Upper lobe of left lung (tissue), 6 donors: Measurements from ENCODE around the gene DDR2. TPM values are rescaled to one million over a fixed set of nuclear protein-coding genes. Genes with fewer than 3 reads are reported as not detected.
A peak's percentile ranks its signal among the peaks of the same experiment; 100 is the strongest.

Experiments used
- ATAC-seq, 2 donors: fragments of 200-7000 bp; cut with Tn5 transposase; one replicate each; pipeline ENCODE4 v1.9.1; 2022; ENCODE audit warnings: mild to moderate bottlenecking in 2 of 2, moderate library complexity in 2 of 2; ENCODE audit not compliant: low FRiP score in 2 of 2
- DNase-seq, 2 donors: peaks; one replicate each; pipeline ENCODE4 v3.0.0-alpha.2; 2019 to 2020
- H3K27ac ChIP-seq, 4 donors: fragments of 200-600 bp; sonication (generic); one replicate each; pipeline ENCODE4 v1.5.1; 2016 to 2019
- H3K27me3 ChIP-seq, 4 donors: fragments of 200-600 bp; sonication (generic); one replicate each; pipeline ENCODE4 v1.5.1; 2017 to 2019
- H3K36me3 ChIP-seq, 4 donors: fragments of 200-600 bp; sonication (generic); one replicate each; pipeline ENCODE4 v1.5.1; 2016 to 2019
- H3K4me1 ChIP-seq, 4 donors: fragments of 200-600 bp; sonication (generic); one replicate each; pipeline ENCODE4 v1.5.1; 2018 to 2019
- H3K4me3 ChIP-seq, 4 donors: fragments of 200-600 bp; sonication (generic); one replicate each; pipeline ENCODE4 v1.5.1; 2017 to 2019; ENCODE audit warnings: mild to moderate bottlenecking in 2 of 4, moderate library complexity in 1 of 4
- H3K9me3 ChIP-seq, 4 donors: fragments of 200-600 bp; sonication (generic); one replicate each; pipeline ENCODE4 v1.5.1; 2018 to 2019
- CTCF ChIP-seq, 6 experiments: fragments of 450-650 bp in 4 of 6; fragments of 200-600 bp in 2 of 6; sonication (generic) in 2 of 6; IDR thresholded peaks; one replicate each; pipeline ENCODE4 v1.5.1; 2016 to 2019; ENCODE audit warnings: antibody characterized with exemption in 6 of 6
- EP300 ChIP-seq, 4 donors: sonication (generic); formaldehyde crosslinking; IDR thresholded peaks; one replicate each; pipeline ENCODE4 v1.5.1; 2017; ENCODE audit warnings: antibody characterized with exemption in 4 of 4, control low read depth in 2 of 4
- POLR2A ChIP-seq, 4 donors: fragments of 450-650 bp; IDR thresholded peaks; one replicate each; pipeline ENCODE4 v1.5.1; 2016 to 2017; ENCODE audit warnings: antibody characterized with exemption in 4 of 4, mild to moderate bottlenecking in 2 of 4
- POLR2AphosphoS5 ChIP-seq, 2 donors: sonication (generic); formaldehyde crosslinking; IDR thresholded peaks; one replicate each; pipeline ENCODE4 v1.5.1; 2017; ENCODE audit warnings: antibody characterized with exemption in 2 of 2
- WGBS, 2 donors: methylation state at CpG; one replicate each; pipeline ENCODE4 v1.1.5; 2017 to 2018; 5-methylcytosine and 5-hydroxymethylcytosine counted together
- total RNA-seq, 6 donors: library from RNA; depleted of rRNA in 4 of 6; stranded (reverse); fragments of >200 nt in 4 of 6; gene quantifications; one replicate each; pipeline versions ENCODE4 v1.1.0 to v1.2.1, GENCODE V29; 2016 to 2021
- donor health status: DM: no; HTN: no; CAD: no; lungs with moderate emphysema.
- donor health status: DM: no; HTN: yes; CAD: no; lungs with severe emphysema.

DDR2 gene
- total RNA-seq, 6 donors from 2014 or later = 10.5 to 53.3 (median 23.0) TPM

GRCh38 chr1:162701286-162701685, 69.0 kb downstream of the DDR2 start:
- H3K36me3 ChIP-seq = no peaks in the 10 kb centered on the region
- DNase-seq (no peak), ATAC-seq (no peak)
- no peak overlapping the region for H3K27ac ChIP-seq
- H3K27me3 ChIP-seq = no peaks in the 10 kb centered on the region
- no peak for TF ChIP-seq POLR2AphosphoS5 (IDR thresholded peaks at IDR 0.05)
- no peak for TF ChIP-seq EP300 (IDR thresholded peaks at IDR 0.05)
- no peak for TF ChIP-seq CTCF (IDR thresholded peaks at IDR 0.05)
- no peak for TF ChIP-seq POLR2A (IDR thresholded peaks at IDR 0.05)
- H3K4me3 ChIP-seq = no peak overlapping the region
- WGBS, 2 donors = 89% methylated on average over 1 of the region's 1 CpG
- no peaks in the 10 kb centered on the region for H3K9me3 ChIP-seq
- H3K4me1 ChIP-seq = peaks cover 3 to 8% (median 6%) of the 10 kb centered on the region in 4 donors

- no peak overlapping the region for H3K27ac ChIP-seq
- H3K27me3 ChIP-seq = no peaks in the 10 kb centered on the region
- no peak for DNase-seq
- 82 to 89% methylated on average over 2 of the region's 2 CpGs for WGBS, 2 donors
- H3K4me3 ChIP-seq = no peak overlapping the region
- no peaks in the 10 kb centered on the region for H3K9me3 ChIP-seq
- H3K4me1 ChIP-seq = peaks cover 0 to 3% (median 0%) of the 10 kb centered on the region in 4 donors
- TF ChIP-seq POLR2AphosphoS5 (IDR thresholded peaks at IDR 0.05) = no peak
- no peak for TF ChIP-seq POLR2A (IDR thresholded peaks at IDR 0.05)
- no peak for TF ChIP-seq EP300 (IDR thresholded peaks at IDR 0.05)
- no peak for TF ChIP-seq CTCF (IDR thresholded peaks at IDR 0.05)
- no peaks in the 10 kb centered on the region for H3K36me3 ChIP-seq
- ATAC-seq = no peak
Measured at GRCh38 chr1:162702628-162703027, 70.4 kb downstream of the DDR2 start.

- no peaks in the 10 kb centered on the region for H3K36me3 ChIP-seq
- 96 to 99% methylated on average over 4 of the region's 4 CpGs for WGBS, 2 donors
- TF ChIP-seq POLR2A (IDR thresholded peaks at IDR 0.05) (no peak), EP300 (IDR thresholded peaks at IDR 0.05) (no peak), CTCF (IDR thresholded peaks at IDR 0.05) (no peak), POLR2AphosphoS5 (IDR thresholded peaks at IDR 0.05) (no peak)
- H3K9me3 ChIP-seq = no peaks in the 10 kb centered on the region
- no peak for DNase-seq
- no peaks in the 10 kb centered on the region for H3K27me3 ChIP-seq
- peaks cover 0 to 3% (median 0%) of the 10 kb centered on the region in 4 donors for H3K4me1 ChIP-seq
- ATAC-seq = peak in 1 of 2 donors; percentile 60
- no peak overlapping the region for H3K4me3 ChIP-seq
- no peak overlapping the region for H3K27ac ChIP-seq
Measured at GRCh38 chr1:162703708-162704107, 71.4 kb downstream of the DDR2 start.

GRCh38 chr1:162704673-162705424, 72.6 kb downstream of the DDR2 start:
- TF ChIP-seq POLR2A (IDR thresholded peaks at IDR 0.05) = no peak
- no peak for TF ChIP-seq POLR2AphosphoS5 (IDR thresholded peaks at IDR 0.05)
- TF ChIP-seq EP300 (IDR thresholded peaks at IDR 0.05) = no peak
- no peak for TF ChIP-seq CTCF (IDR thresholded peaks at IDR 0.05)
- peak in 1 of 2 donors; percentile 34 for ATAC-seq
- H3K9me3 ChIP-seq = no peaks in the 10 kb centered on the region
- H3K4me1 ChIP-seq = peaks cover 5 to 14% (median 8%) of the 10 kb centered on the region in 4 donors
- no peaks in the 10 kb centered on the region for H3K36me3 ChIP-seq
- no peak for DNase-seq
- H3K27me3 ChIP-seq = no peaks in the 10 kb centered on the region
- peak overlapping the region in 1 of 4 donors; percentile 17 for H3K27ac ChIP-seq
- WGBS, 2 donors = 90 to 99% methylated on average over 10 to 11 of the region's 11 CpGs
- H3K4me3 ChIP-seq = no peak overlapping the region

GRCh38 chr1:162706003-162706402, 73.7 kb downstream of the DDR2 start:
- Histone ChIP-seq H3K27me3 (no peaks in the 10 kb centered on the region), H3K9me3 (no peaks in the 10 kb centered on the region), H3K4me1 (peaks cover 8 to 25% (median 14%) of the 10 kb centered on the region in 4 donors), H3K27ac (no peak overlapping the region), H3K36me3 (no peaks in the 10 kb centered on the region), H3K4me3 (no peak overlapping the region)
- no peak for DNase-seq
- ATAC-seq = no peak
- 48 to 76% methylated on average over 2 of the region's 2 CpGs for WGBS, 2 donors
- TF ChIP-seq EP300 (IDR thresholded peaks at IDR 0.05) = no peak
- TF ChIP-seq POLR2AphosphoS5 (IDR thresholded peaks at IDR 0.05) = no peak
- no peak for TF ChIP-seq CTCF (IDR thresholded peaks at IDR 0.05)
- no peak for TF ChIP-seq POLR2A (IDR thresholded peaks at IDR 0.05)
